Measurements from ENCODE around the gene CTXN2. TPM values are rescaled to one million over a fixed set of nuclear protein-coding genes. Genes with fewer than 3 reads are reported as not detected.

The CTXN2 gene
- total and polyA plus RNA-seq, 11 donors = not detected

DNA sequence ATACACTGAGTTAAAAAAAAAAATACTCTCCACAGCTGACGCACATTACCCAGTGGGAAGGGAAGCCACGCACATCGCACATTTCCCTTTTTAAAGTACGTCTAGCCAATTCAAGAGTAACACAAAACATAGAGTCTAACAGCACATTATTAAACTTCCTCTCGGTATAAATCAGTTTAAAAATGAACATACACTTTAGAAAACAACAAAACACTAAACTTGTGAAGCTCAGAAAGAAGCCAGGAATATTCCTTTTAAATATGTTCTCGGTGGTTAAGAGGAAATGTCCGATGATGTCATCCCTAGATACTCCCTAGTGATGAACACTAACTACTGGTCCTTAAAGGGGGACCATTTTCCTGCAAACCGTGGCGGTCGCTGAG, 14.1 kb upstream of the CTXN2 start:
- DNase-seq = no peak
- TF ChIP-seq CTCF (IDR thresholded peaks at IDR 0.05) (no peak), POLR2A (IDR thresholded peaks at IDR 0.05) (no peak)
- intact Hi-C loops (cut with DNase I) = no loop called here
- Histone ChIP-seq H3K4me3 (peak overlapping the region; percentile 52 to 72 (median 65)), H3K27me3 (peaks cover 0 to 20% (median 0%) of the 10 kb centered on the region in 9 donors), H3K4me1 (peaks cover 0 to 16% (median 7%) of the 10 kb centered on the region in 12 donors), H3K36me3 (no peaks in the 10 kb centered on the region), H3K27ac (peak overlapping the region in 9 of 12 donors; percentile 46 to 91 (median 72)), H3K9me3 (peaks cover 0 to 14% (median 1%) of the 10 kb centered on the region in 12 donors)
- peak; percentile 58 to 86 (median 79) for ATAC-seq
- WGBS, 4 donors = 2 to 4% (median 3%) methylated on average over 10 of the region's 10 CpGs

DNA sequence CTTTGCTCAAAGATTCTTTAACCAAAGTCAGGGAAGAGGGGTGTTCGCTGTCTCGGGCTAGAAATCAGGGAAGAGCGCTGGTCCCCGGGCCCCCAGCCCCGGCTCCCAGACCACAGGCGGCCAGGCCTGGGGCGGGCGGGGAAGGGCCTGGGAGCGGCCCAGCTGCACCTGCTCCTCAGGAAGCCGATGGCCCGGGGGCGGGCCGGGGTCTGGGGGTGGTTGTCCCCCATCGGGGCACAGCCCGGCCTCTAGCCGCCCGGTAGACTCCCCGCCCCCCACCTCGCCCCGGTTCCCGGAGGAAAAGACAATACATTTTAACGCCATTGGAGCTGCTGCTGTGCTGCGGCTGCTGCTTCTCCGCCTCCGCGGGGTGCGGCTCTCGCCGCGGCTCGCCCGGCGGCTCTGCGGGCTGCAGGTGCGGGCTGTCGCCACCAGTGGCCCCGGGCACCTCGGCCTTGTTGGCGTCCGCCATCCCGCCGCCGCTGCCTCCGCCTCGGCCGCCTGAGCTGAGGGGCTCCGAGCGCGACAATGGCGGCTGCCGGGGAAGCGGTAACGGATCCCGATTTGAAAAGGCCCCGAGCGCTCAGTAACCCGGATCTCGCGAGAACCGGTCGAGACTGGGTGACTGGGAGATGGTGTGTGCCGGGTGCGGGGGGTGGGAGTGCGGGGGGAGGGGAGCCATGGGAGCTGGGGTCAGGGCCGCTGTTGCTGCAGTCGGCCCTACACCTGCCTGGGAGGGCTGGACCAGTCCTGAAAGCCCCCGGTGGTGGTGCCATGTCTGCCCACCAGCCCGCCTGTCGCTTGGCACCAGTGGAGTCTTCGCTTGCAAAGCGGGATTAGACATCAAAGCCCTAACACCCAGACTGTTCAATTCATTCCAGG, 13.5 kb upstream of the CTXN2 start, which contains the start of gene MYEF2:
MYEF2 (minus strand) TSS at position 530 of the 882 bp plus-strand sequence; CDS start at position 472, 58 bp downstream.
- ATAC-seq = peak; percentile 37 to 94 (median 88)
- intact Hi-C loops (cut with DNase I) = no loop called here
- 2 to 5% (median 4%) methylated on average over 33 to 71 of the region's 71 CpGs for WGBS, 4 donors

DNA sequence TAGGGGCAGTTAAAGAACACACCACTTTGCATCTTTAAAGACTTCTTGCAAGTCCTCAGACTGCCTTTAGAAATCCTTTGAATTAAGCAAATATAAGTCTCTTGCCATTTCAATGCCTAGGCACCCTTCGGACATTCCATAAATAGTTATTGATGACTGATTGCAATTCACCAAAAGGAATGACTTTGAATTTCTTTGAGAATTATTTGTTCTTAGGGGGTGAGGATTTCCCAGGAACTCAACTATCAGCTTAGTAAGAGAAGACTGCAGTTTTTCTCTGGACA, 12.9 kb upstream of the CTXN2 start:
- H3K36me3 ChIP-seq = no peaks in the 10 kb centered on the region
- H3K27me3 ChIP-seq = peaks cover 0 to 20% (median 0%) of the 10 kb centered on the region in 9 donors
- H3K4me1 ChIP-seq = peaks cover 0 to 16% (median 7%) of the 10 kb centered on the region in 12 donors
- H3K4me3 ChIP-seq = peak overlapping the region; percentile 52 to 72 (median 65)
- TF ChIP-seq POLR2A (IDR thresholded peaks at IDR 0.05) (no peak), CTCF (IDR thresholded peaks at IDR 0.05) (no peak)
- H3K27ac ChIP-seq = peak overlapping the region in 1 of 12 donors; percentile 82
- ATAC-seq (no peak), DNase-seq (no peak)
- WGBS, 4 donors = 78 to 94% (median 83%) methylated on average over 1 of the region's 1 CpG
- intact Hi-C loops (cut with DNase I) = no loop called here
- peaks cover 0 to 7% (median 0%) of the 10 kb centered on the region in 12 donors for H3K9me3 ChIP-seq

More for the DNA sequence above, 13.5 kb upstream of the CTXN2 start, which contains the start of gene MYEF2:
- Histone ChIP-seq H3K4me3 (peak within 1 kb of the TSS; percentile 52 to 72 (median 65)), H3K36me3 (no peaks in the 10 kb centered on the region), H3K27ac (peak within 1 kb of the TSS in 11 of 12 donors; percentile 17 to 91 (median 70)), H3K9me3 (peaks cover 0 to 8% (median 0%) of the 10 kb centered on the region in 12 donors), H3K4me1 (peaks cover 0 to 16% (median 7%) of the 10 kb centered on the region in 12 donors), H3K27me3 (peaks cover 0 to 20% (median 0%) of the 10 kb centered on the region in 9 donors)
- TF ChIP-seq POLR2A (IDR thresholded peaks at IDR 0.05) (no peak), CTCF (IDR thresholded peaks at IDR 0.05) (peak in 1 of 12 donors; percentile 9)
- peak; percentile 59 to 76 (median 70) for DNase-seq

- Histone ChIP-seq H3K27ac (no peak overlapping the region), H3K36me3 (no peaks in the 10 kb centered on the region), H3K9me3 (no peaks in the 10 kb centered on the region), H3K27me3 (peaks cover 0 to 20% (median 0%) of the 10 kb centered on the region in 9 donors), H3K4me3 (no peak overlapping the region), H3K4me1 (peaks cover 0 to 9% (median 0%) of the 10 kb centered on the region in 12 donors)
- WGBS, 4 donors = 42 to 58% (median 48%) methylated on average over 2 of the region's 2 CpGs
- intact Hi-C loops (cut with DNase I) = no loop called here
- ATAC-seq (no peak), DNase-seq (no peak)
- TF ChIP-seq POLR2A (IDR thresholded peaks at IDR 0.05) = no peak
- no peak for TF ChIP-seq CTCF (IDR thresholded peaks at IDR 0.05)
Measured at GRCh38 chr15:48182749-48183148, 8.7 kb upstream of the CTXN2 start.

Measured in heart left ventricle (tissue), 16 donors.